Cardiac muscle cell (in vitro differentiated cells and primary cell): ENCODE results near the gene CHN2. TPM values are rescaled to one million over a fixed set of nuclear protein-coding genes. Genes with fewer than 3 reads are reported as not detected.

Experiments used
- DNase-seq, 2 donors: peaks; one replicate each; pipeline versions ENCODE4 v3.0.0 to v3.0.0-alpha.2; 2010 to 2017; ENCODE audit warnings: low read depth in 1 of 2, low spot score in 1 of 2
- H3K27ac ChIP-seq: fragments of 200-600 bp; sonication (generic); 2 replicates; pipeline ENCODE4 v1.5.1; 2016
- H3K27me3 ChIP-seq: fragments of 200-600 bp; sonication (generic); 2 replicates; pipeline ENCODE4 v1.6.0; 2016; ENCODE audit warnings: control low read depth
- H3K36me3 ChIP-seq: fragments of 200-600 bp; sonication (generic); 2 replicates; pipeline ENCODE4 v1.5.1; 2016; ENCODE audit warnings: control low read depth
- H3K4me1 ChIP-seq: fragments of 200-600 bp; sonication (generic); 2 replicates; pipeline ENCODE4 v1.8.1; 2017; ENCODE audit warnings: low read depth, mild to moderate bottlenecking, mixed run types
- H3K4me3 ChIP-seq: fragments of 200-600 bp; sonication (generic); 2 replicates; pipeline ENCODE4 v1.5.1; 2016; ENCODE audit warnings: mild to moderate bottlenecking
- H3K9me3 ChIP-seq: fragments of 200-600 bp; sonication (generic); 2 replicates; pipeline ENCODE4 v1.5.1; 2017; ENCODE audit warnings: low read depth, mild to moderate bottlenecking, control low read depth
- polyA plus RNA-seq: library from polyadenylated mRNA; unstranded; fragments of >200 nt; fragmentation: Nextera tagmentation; extraction: Ambion mirVana; gene quantifications from 2 replicates; pipeline ENCODE4 v1.2.1, GENCODE V29; 2016
- total RNA-seq: library from RNA; depleted of rRNA; stranded (reverse); fragments of >200 nt; gene quantifications from 2 replicates; pipeline ENCODE4 v1.2.3, GENCODE V29; 2016
- TF ChIP-seq, protein P1 (sequence below): IDR thresholded peaks from 2 replicates; pipeline ENCODE4 v1.5.1; 2012; ENCODE audit warnings: low read depth, mild to moderate bottlenecking, low read length

CHN2 gene
- total and polyA plus RNA-seq, 2 experiments from 2014 or later, result 16.0 to 30.5 TPM

DNA sequence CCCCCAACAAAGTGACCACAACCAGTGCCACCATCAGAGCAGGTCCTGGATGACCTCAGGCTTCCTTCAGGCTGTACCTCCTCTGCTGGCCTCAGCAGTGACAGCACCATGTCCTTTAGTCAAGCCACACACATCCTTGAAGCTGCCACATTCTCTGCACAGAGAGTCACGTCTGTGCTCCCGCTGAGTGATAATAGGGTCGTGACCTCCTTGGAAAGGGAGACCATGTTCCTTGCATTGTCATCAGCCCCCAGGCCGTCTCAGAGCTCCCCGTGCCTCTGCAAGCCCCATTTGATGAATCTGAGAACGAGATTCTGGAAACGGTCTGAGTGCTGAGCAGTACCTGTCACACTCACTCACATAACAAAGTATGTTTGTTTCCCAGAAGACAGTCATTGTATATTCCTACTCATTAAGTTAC lies 262.6 kb downstream of the CHN2 start:
- peak in 1 of 2 donors; percentile 50 for DNase-seq
- no peak overlapping the region for H3K4me3 ChIP-seq
- peak overlapping the region; percentile 81 for H3K27ac ChIP-seq

DNA sequence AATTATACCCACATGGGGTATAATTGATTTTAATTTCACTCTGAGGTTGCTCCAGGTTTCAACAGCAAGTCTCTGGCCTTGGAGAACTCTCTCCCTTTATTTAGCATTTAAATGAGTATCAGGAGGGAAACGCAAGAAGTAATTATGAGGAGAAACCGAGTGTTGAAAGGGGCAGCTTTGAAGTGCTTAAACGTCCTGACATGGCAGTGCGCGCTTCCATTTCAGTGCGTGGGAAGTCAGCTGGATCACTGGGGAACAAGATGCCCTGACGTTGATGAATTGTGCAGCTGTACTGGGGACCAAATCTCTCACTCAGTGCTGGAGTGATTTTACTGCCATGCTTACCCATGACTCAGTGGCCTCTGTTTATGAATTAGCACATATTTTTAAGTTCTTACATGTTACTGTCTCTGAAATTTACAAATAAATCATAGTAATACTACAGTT lies 263.0 kb downstream of the CHN2 start:
- DNase-seq, result peak; percentile 41 to 53
- Histone ChIP-seq H3K4me1 (peaks cover 40% of the 10 kb centered on the region), H3K27me3 (no peaks in the 10 kb centered on the region), H3K9me3 (no peaks in the 10 kb centered on the region), H3K4me3 (no peak overlapping the region), H3K36me3 (no peaks in the 10 kb centered on the region), H3K27ac (peak overlapping the region; percentile 81)
- TF ChIP-seq, protein P1, sequence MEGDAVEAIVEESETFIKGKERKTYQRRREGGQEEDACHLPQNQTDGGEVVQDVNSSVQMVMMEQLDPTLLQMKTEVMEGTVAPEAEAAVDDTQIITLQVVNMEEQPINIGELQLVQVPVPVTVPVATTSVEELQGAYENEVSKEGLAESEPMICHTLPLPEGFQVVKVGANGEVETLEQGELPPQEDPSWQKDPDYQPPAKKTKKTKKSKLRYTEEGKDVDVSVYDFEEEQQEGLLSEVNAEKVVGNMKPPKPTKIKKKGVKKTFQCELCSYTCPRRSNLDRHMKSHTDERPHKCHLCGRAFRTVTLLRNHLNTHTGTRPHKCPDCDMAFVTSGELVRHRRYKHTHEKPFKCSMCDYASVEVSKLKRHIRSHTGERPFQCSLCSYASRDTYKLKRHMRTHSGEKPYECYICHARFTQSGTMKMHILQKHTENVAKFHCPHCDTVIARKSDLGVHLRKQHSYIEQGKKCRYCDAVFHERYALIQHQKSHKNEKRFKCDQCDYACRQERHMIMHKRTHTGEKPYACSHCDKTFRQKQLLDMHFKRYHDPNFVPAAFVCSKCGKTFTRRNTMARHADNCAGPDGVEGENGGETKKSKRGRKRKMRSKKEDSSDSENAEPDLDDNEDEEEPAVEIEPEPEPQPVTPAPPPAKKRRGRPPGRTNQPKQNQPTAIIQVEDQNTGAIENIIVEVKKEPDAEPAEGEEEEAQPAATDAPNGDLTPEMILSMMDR, result no peak

More for the DNA sequence above, 262.6 kb downstream of the CHN2 start:
- no peaks in the 10 kb centered on the region for H3K36me3 ChIP-seq
- TF ChIP-seq, protein P1, result no peak
- H3K4me1 ChIP-seq, result peaks cover 41% of the 10 kb centered on the region
- no peaks in the 10 kb centered on the region for H3K9me3 ChIP-seq
- H3K27me3 ChIP-seq, result no peaks in the 10 kb centered on the region

DNA sequence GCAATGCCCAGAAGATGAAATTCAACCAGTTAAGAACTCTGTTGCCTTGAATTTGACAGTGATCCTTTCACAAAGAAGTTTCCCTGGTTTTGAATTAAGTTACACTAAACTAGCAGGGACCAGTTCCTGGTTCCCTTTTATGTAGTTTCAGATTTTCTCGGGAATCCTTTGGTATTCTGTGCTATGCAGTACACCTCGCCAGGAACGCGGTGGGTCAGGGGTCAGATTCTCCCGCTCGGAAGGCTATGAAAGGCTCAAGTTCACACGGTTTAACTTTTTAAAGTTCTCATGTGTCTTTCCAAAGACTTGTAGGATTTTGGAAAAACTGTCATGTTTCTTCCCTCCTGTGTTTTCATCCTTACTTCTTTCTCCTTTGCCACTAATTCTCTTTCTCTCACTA lies 264.4 kb downstream of the CHN2 start:
- no peaks in the 10 kb centered on the region for H3K36me3 ChIP-seq
- no peaks in the 10 kb centered on the region for H3K27me3 ChIP-seq
- no peaks in the 10 kb centered on the region for H3K9me3 ChIP-seq
- no peak overlapping the region for H3K27ac ChIP-seq
- TF ChIP-seq, protein P1, result no peak
- DNase-seq, result no peak
- peaks cover 30% of the 10 kb centered on the region for H3K4me1 ChIP-seq
- H3K4me3 ChIP-seq, result no peak overlapping the region

DNA sequence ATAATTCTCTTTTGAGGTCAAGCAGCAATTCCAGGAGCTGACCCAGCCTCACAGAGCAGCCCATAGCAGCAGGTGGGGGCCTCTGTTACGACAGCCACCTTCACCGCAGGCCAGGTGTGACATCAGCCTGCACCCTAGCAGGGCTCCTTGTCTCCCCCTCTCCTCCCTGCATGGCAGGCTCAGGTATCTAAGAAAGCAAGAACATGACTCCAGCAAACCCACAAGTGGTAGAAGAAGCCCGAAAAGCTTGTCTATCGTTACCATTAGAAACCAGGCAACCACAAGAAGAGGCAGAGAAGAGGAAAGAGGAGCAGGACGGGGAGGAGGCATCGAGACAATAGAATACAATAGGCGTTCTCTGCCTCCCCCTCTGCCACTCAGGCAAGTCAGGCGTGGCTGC lies 265.0 kb downstream of the CHN2 start:
- TF ChIP-seq, protein P1, result no peak
- Histone ChIP-seq H3K9me3 (no peaks in the 10 kb centered on the region), H3K27me3 (no peaks in the 10 kb centered on the region), H3K4me1 (peaks cover 30% of the 10 kb centered on the region), H3K4me3 (no peak overlapping the region), H3K27ac (no peak overlapping the region), H3K36me3 (no peaks in the 10 kb centered on the region)
- no peak for DNase-seq

DNA sequence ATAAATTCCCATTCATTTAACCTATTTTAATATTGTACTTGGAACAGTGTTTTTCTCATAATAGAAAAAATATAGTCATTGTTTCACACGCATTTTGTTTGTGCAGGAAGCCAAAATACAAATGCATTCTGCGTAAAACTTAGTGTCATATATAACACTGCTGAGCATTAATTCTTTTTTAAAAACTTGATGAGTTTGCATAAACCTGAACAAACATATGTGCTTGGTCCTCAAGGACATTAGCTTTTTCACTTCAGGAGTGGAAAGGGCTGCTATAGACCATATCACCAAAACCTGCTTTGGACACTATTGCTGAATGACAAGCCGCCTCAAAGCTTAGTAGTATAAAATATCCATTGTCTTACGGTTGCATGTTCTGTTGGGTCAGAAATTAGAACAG lies 267.4 kb downstream of the CHN2 start:
- Histone ChIP-seq H3K4me1 (peaks cover 13% of the 10 kb centered on the region), H3K9me3 (no peaks in the 10 kb centered on the region), H3K27ac (no peak overlapping the region), H3K4me3 (no peak overlapping the region), H3K36me3 (no peaks in the 10 kb centered on the region), H3K27me3 (no peaks in the 10 kb centered on the region)
- no peak for DNase-seq
- TF ChIP-seq, protein P1, result no peak
